ENCODE measurements around the gene AGBL5. TPM values are rescaled to one million over a fixed set of nuclear protein-coding genes. Genes with fewer than 3 reads are reported as not detected.

The AGBL5 gene
- total and polyA plus RNA-seq, 2 of the 13 experiments (the other 11 are each of a cell fraction or from before 2014, with no cell fraction given): 55.9 to 73.3 TPM

GRCh38 chr2:27095745-27096651 is 44.5 kb downstream of the AGBL5 start (continued):
- TF ChIP-seq RBFOX2 (IDR thresholded peaks at IDR 0.05; ENCODE audit: low read depth, low read length) (peak; percentile 60), MLX (CRISPR knock-in tag; IDR thresholded peaks at IDR 0.05) (peak; percentile 92), ERF (CRISPR knock-in tag; IDR thresholded peaks at IDR 0.05) (peak; percentile 94), ATM (IDR thresholded peaks at IDR 0.05; ENCODE audit: borderline replicate concordance) (no peak), ZMYM3 (CRISPR knock-in tag; IDR thresholded peaks at IDR 0.05) (peak; percentile 87; the same call in 1 of the 2 replicates), ZNF354B (CRISPR knock-in tag; IDR thresholded peaks at IDR 0.05) (peak; percentile 67), GATAD1 (CRISPR knock-in tag; IDR thresholded peaks at IDR 0.05) (peak; percentile 81), GABPA (IDR thresholded peaks at IDR 0.05; ENCODE audit: low read depth, low read length) (no peak), GABPA (CRISPR knock-in tag; IDR thresholded peaks at IDR 0.05; ENCODE audit: low read depth) (peak; percentile 53), REXO4 (CRISPR knock-in tag; IDR thresholded peaks at IDR 0.05; ENCODE audit: borderline replicate concordance) (no peak), ZNF232 (CRISPR knock-in tag; IDR thresholded peaks at IDR 0.05; ENCODE audit: borderline replicate concordance) (peak; percentile 89; the same call in 1 of the 2 replicates), ZNF724P (CRISPR knock-in tag; IDR thresholded peaks at IDR 0.05; ENCODE audit: borderline replicate concordance) (no peak), ZBTB39 (CRISPR knock-in tag; IDR thresholded peaks at IDR 0.05) (peak; percentile 94), ZNF788 (CRISPR knock-in tag; IDR thresholded peaks at IDR 0.05; ENCODE audit: borderline replicate concordance) (peak; percentile 75), TBL1XR1 (IDR thresholded peaks at IDR 0.05; ENCODE audit: borderline replicate concordance, low read length, partially characterized antibody) (peak; percentile 76), KMT2A (CRISPR knock-in tag; IDR thresholded peaks at IDR 0.05) (no peak; the same call in 1 of the 2 replicates)
- TF ChIP-seq, protein P1, sequence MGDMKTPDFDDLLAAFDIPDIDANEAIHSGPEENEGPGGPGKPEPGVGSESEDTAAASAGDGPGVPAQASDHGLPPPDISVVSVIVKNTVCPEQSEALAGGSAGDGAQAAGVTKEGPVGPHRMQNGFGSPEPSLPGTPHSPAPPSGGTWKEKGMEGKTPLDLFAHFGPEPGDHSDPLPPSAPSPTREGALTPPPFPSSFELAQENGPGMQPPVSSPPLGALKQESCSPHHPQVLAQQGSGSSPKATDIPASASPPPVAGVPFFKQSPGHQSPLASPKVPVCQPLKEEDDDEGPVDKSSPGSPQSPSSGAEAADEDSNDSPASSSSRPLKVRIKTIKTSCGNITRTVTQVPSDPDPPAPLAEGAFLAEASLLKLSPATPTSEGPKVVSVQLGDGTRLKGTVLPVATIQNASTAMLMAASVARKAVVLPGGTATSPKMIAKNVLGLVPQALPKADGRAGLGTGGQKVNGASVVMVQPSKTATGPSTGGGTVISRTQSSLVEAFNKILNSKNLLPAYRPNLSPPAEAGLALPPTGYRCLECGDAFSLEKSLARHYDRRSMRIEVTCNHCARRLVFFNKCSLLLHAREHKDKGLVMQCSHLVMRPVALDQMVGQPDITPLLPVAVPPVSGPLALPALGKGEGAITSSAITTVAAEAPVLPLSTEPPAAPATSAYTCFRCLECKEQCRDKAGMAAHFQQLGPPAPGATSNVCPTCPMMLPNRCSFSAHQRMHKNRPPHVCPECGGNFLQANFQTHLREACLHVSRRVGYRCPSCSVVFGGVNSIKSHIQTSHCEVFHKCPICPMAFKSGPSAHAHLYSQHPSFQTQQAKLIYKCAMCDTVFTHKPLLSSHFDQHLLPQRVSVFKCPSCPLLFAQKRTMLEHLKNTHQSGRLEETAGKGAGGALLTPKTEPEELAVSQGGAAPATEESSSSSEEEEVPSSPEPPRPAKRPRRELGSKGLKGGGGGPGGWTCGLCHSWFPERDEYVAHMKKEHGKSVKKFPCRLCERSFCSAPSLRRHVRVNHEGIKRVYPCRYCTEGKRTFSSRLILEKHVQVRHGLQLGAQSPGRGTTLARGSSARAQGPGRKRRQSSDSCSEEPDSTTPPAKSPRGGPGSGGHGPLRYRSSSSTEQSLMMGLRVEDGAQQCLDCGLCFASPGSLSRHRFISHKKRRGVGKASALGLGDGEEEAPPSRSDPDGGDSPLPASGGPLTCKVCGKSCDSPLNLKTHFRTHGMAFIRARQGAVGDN (CRISPR knock-in tag; IDR thresholded peaks at IDR 0.05): peak; percentile 95
- TF ChIP-seq, protein P2, sequence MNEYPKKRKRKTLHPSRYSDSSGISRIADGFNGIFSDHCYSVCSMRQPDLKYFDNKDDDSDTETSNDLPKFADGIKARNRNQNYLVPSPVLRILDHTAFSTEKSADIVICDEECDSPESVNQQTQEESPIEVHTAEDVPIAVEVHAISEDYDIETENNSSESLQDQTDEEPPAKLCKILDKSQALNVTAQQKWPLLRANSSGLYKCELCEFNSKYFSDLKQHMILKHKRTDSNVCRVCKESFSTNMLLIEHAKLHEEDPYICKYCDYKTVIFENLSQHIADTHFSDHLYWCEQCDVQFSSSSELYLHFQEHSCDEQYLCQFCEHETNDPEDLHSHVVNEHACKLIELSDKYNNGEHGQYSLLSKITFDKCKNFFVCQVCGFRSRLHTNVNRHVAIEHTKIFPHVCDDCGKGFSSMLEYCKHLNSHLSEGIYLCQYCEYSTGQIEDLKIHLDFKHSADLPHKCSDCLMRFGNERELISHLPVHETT (CRISPR knock-in tag; conservative IDR thresholded peaks at IDR 0.05): peak; percentile 76; the same call in 1 of the 2 replicates
- TF ChIP-seq, protein P3, sequence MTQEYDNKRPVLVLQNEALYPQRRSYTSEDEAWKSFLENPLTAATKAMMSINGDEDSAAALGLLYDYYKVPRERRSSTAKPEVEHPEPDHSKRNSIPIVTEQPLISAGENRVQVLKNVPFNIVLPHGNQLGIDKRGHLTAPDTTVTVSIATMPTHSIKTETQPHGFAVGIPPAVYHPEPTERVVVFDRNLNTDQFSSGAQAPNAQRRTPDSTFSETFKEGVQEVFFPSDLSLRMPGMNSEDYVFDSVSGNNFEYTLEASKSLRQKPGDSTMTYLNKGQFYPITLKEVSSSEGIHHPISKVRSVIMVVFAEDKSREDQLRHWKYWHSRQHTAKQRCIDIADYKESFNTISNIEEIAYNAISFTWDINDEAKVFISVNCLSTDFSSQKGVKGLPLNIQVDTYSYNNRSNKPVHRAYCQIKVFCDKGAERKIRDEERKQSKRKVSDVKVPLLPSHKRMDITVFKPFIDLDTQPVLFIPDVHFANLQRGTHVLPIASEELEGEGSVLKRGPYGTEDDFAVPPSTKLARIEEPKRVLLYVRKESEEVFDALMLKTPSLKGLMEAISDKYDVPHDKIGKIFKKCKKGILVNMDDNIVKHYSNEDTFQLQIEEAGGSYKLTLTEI (CRISPR knock-in tag; conservative IDR thresholded peaks at IDR 0.05): no peak

Measured in HepG2 (cell line).